HL-60 (cell line): Measurements from ENCODE around the gene FLNB.

Source experiments
- DNase-seq, 2 experiments: peaks; one replicate each; pipeline ENCODE4 v3.0.0-alpha.2; 2010 to 2020; ENCODE audit warnings: low read depth in 1 of 2, low spot score in 1 of 2
- H3K27ac ChIP-seq: fragments of 250-450 bp; sonication (Bioruptor Pico); replicated peaks from 2 replicates; pipeline ENCODE4 v1.5.1; 2020; ENCODE audit warnings: mild to moderate bottlenecking, moderate library complexity
- H3K27me3 ChIP-seq: fragments of 250-450 bp; sonication (Bioruptor Pico); 2 replicates; pipeline ENCODE4 v1.5.1; 2021; ENCODE audit warnings: mild to moderate bottlenecking, moderate library complexity; ENCODE audit not compliant: insufficient read depth, poor library complexity, severe bottlenecking
- H3K4me3 ChIP-seq: replicated peaks from 2 replicates; pipeline ENCODE4 v1.5.1; 2011; ENCODE audit warnings: mild to moderate bottlenecking, control low read depth, low read length; ENCODE audit not compliant: insufficient read depth
- GABPA ChIP-seq: IDR thresholded peaks from 2 replicates; pipeline ENCODE4 v1.6.1; 2012; ENCODE audit warnings: low read depth
- POLR2AphosphoS5 ChIP-seq: IDR thresholded peaks from 2 replicates; pipeline ENCODE4 v1.6.1; 2012; ENCODE audit warnings: low read depth
- SPI1 ChIP-seq: IDR thresholded peaks from 2 replicates; pipeline ENCODE4 v1.6.1; 2012; ENCODE audit warnings: low read depth, mild to moderate bottlenecking, borderline replicate concordance
- TF ChIP-seq, protein P1 (sequence below): IDR thresholded peaks from 2 replicates; pipeline ENCODE4 v1.6.1; 2012; ENCODE audit warnings: low read depth; ENCODE audit not compliant: insufficient replicate concordance
- TF ChIP-seq, protein P2 (sequence below): IDR thresholded peaks from one replicate; pipeline ENCODE4 v1.5.1; 2011; ENCODE audit warnings: low read length, control low read depth, inconsistent platforms; ENCODE audit not compliant: insufficient read depth

Gene FLNB

DNA sequence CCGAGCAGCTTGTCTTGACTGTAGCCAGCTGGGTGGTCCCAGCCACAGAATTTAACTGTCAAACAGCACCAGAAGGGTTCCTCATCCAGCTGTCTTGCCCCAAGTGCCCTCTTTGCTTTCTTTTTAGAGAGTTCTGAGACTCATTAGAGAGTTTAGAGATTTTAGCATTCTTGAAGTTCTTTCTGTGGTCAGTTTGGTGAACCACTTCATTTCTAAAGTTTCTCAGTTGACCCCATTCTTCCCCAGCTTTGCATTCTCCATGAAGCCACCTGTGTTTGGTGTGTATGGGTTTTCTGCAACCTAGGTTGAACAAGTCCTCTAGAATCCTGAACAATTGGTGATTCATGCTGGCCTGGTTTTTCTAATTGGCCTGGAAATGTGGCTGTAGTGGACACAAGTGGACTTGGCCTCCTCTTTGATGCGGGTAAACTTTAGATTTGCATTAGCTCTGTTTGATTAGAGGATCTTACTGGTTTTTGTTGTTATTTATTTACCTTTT, 33.7 kb downstream of the FLNB start:
- TF ChIP-seq POLR2AphosphoS5 (no peak), GABPA (no peak), SPI1 (no peak)
- TF ChIP-seq, protein P1, sequence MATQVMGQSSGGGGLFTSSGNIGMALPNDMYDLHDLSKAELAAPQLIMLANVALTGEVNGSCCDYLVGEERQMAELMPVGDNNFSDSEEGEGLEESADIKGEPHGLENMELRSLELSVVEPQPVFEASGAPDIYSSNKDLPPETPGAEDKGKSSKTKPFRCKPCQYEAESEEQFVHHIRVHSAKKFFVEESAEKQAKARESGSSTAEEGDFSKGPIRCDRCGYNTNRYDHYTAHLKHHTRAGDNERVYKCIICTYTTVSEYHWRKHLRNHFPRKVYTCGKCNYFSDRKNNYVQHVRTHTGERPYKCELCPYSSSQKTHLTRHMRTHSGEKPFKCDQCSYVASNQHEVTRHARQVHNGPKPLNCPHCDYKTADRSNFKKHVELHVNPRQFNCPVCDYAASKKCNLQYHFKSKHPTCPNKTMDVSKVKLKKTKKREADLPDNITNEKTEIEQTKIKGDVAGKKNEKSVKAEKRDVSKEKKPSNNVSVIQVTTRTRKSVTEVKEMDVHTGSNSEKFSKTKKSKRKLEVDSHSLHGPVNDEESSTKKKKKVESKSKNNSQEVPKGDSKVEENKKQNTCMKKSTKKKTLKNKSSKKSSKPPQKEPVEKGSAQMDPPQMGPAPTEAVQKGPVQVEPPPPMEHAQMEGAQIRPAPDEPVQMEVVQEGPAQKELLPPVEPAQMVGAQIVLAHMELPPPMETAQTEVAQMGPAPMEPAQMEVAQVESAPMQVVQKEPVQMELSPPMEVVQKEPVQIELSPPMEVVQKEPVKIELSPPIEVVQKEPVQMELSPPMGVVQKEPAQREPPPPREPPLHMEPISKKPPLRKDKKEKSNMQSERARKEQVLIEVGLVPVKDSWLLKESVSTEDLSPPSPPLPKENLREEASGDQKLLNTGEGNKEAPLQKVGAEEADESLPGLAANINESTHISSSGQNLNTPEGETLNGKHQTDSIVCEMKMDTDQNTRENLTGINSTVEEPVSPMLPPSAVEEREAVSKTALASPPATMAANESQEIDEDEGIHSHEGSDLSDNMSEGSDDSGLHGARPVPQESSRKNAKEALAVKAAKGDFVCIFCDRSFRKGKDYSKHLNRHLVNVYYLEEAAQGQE, result no peak
- TF ChIP-seq, protein P2, sequence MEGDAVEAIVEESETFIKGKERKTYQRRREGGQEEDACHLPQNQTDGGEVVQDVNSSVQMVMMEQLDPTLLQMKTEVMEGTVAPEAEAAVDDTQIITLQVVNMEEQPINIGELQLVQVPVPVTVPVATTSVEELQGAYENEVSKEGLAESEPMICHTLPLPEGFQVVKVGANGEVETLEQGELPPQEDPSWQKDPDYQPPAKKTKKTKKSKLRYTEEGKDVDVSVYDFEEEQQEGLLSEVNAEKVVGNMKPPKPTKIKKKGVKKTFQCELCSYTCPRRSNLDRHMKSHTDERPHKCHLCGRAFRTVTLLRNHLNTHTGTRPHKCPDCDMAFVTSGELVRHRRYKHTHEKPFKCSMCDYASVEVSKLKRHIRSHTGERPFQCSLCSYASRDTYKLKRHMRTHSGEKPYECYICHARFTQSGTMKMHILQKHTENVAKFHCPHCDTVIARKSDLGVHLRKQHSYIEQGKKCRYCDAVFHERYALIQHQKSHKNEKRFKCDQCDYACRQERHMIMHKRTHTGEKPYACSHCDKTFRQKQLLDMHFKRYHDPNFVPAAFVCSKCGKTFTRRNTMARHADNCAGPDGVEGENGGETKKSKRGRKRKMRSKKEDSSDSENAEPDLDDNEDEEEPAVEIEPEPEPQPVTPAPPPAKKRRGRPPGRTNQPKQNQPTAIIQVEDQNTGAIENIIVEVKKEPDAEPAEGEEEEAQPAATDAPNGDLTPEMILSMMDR, result no peak
- H3K27ac ChIP-seq, result no peak overlapping the region
- no peak overlapping the region for H3K4me3 ChIP-seq
- DNase-seq, result no peak
- H3K27me3 ChIP-seq, result no peaks in the 10 kb centered on the region

DNA sequence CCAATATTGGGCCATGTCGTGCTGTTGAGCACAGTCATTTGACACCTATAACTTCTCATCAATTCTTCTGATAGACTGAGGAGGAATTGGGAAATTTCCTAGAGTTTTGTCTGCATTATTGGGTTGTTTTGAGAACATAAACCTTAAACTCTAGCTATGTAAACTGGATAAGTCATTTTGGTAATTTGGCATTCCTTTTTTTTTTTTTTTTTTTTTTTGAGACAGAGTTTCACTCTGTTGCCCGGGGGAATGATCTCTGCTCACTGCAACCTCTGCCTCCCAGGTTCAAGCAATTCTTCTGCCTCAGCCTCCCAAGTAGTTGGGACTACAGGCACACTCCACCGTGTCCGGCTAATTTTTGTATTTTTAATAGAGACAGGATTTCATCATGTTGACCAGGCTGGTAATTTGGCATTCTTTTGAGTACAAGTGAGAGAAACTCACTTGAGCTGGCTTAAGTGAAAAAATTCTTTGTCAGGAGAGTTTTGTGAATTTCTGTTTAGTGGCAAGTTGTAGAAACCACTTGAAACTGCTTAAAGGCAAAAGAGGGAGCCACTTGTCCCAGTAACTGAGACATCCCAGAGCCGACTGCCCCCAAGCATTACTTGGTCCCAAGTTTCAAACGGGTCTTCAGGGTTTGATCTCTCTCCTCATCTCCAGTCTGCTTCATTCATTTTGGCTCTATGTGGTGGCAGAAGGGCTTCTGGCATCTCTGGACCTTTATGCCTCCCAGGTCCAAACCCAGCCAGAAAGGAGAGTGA, 34.9 kb downstream of the FLNB start:
- Histone ChIP-seq H3K27me3 (no peaks in the 10 kb centered on the region), H3K27ac (no peak overlapping the region), H3K4me3 (no peak overlapping the region)
- TF ChIP-seq GABPA, result no peak
- no peak for DNase-seq

DNA sequence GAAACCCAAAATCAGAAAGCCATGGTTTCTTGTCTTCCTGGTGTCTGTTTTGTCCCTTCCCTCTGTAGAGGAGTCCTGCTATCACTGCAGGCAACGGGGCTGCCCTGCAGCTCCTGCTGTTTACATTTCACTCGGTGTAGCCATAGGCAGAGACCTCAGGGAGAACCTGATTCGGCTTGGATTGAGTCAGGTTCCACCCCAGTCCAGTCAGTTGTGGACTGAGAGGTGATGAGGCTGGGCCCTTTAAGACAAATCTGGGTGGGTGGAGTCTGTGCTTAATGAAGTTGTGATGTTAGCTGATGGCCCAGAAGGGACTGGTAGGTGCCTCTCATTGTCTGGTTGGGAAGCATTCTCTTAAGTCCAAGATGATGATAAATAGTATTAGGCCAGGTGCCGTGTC, 35.7 kb downstream of the FLNB start:
- H3K4me3 ChIP-seq, result no peak overlapping the region
- TF ChIP-seq, protein P2, result no peak
- TF ChIP-seq, protein P1, result no peak
- no peak for TF ChIP-seq POLR2AphosphoS5
- TF ChIP-seq GABPA, result no peak
- no peak for TF ChIP-seq SPI1
- no peaks in the 10 kb centered on the region for H3K27me3 ChIP-seq
- no peak for DNase-seq
- no peak overlapping the region for H3K27ac ChIP-seq

DNA sequence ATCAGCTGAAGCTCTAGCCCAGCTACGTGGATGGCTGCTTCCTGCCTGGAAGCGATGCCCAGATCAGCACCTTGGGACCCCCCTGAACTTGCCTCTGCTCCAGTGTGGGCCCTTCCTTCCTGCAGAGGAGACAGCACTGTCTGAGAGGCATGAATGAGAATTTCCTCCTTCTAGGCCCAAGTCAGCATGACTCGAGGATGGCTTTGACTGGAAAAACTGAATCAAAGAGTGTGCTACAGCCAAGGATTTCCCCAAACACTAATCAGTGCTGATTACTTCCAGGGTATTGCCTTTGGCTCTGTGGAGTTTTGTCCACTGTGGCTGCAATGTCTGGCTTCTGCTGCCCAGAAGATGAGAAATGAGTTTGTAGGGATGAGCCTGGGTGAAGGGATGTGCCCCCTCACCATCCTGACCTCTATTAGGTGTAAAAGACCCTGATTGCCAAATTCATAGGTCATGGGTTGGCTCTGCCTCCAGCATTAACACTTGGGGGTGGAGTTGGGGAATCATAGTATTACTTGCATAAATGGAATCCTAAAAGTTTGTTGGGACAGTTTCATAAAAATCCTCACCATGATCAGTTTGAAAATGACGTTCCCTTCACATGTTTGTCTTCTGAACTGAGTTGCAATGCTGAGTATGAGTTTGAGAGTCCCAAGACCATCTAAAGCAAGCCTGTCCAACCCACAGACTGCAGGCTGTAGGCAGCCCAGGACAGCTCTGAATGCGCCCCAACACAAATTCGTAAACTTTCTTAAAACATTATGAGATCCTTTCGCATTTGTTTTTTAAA, 36.7 kb downstream of the FLNB start:
- TF ChIP-seq POLR2AphosphoS5 (no peak), GABPA (no peak), SPI1 (no peak)
- TF ChIP-seq, protein P2, result no peak
- TF ChIP-seq, protein P1, result no peak
- Histone ChIP-seq H3K27ac (no peak overlapping the region), H3K27me3 (no peaks in the 10 kb centered on the region), H3K4me3 (no peak overlapping the region)
- no peak for DNase-seq
